ENCODE measurements around the gene BUB1. TPM values are rescaled to one million over a fixed set of nuclear protein-coding genes. Genes with fewer than 3 reads are reported as not detected.

The BUB1 gene
- total and polyA plus RNA-seq, 10 donors = 1.1 to 29.7 (median 7.1) TPM

DNA sequence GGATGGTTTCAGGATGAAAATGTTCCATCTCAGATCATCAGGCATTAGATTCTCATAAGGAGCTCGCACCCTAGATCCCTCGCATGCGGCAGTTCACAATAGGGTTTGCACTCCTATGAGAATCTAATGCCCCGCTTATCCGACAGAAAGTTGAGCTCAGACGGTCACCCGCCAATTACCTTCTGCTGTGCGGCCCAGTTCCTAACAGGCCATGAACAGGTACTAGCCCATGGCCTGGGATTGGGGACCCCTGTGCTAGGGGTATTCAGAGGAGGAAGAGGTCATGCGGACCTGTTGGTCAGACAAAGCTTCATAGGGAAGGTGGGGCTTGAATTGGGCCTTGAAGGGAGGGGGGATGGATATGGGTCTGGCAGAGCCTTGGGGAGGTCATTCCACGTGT is 4.4 kb upstream of the BUB1 start:
- H3K4me1 ChIP-seq = peaks cover 9 to 21% (median 18%) of the 10 kb centered on the region in 6 donors
- no peak overlapping the region for H3K4me3 ChIP-seq
- H3K36me3 ChIP-seq = no peaks in the 10 kb centered on the region
- intact Hi-C loops (cut with DNase I; ENCODE audit: low total_unique reads) = no loop called here
- H3K27ac ChIP-seq = no peak overlapping the region
- DNase-seq = no peak
- WGBS, 5 donors = 90 to 97% (median 94%) methylated on average over 8 to 10 of the region's 10 CpGs
- TF ChIP-seq POLR2A (IDR thresholded peaks at IDR 0.05) (no peak), POLR2AphosphoS5 (IDR thresholded peaks at IDR 0.05) (no peak)
- TF ChIP-seq, protein P1, sequence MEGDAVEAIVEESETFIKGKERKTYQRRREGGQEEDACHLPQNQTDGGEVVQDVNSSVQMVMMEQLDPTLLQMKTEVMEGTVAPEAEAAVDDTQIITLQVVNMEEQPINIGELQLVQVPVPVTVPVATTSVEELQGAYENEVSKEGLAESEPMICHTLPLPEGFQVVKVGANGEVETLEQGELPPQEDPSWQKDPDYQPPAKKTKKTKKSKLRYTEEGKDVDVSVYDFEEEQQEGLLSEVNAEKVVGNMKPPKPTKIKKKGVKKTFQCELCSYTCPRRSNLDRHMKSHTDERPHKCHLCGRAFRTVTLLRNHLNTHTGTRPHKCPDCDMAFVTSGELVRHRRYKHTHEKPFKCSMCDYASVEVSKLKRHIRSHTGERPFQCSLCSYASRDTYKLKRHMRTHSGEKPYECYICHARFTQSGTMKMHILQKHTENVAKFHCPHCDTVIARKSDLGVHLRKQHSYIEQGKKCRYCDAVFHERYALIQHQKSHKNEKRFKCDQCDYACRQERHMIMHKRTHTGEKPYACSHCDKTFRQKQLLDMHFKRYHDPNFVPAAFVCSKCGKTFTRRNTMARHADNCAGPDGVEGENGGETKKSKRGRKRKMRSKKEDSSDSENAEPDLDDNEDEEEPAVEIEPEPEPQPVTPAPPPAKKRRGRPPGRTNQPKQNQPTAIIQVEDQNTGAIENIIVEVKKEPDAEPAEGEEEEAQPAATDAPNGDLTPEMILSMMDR (IDR thresholded peaks at IDR 0.05 in 8 of 11, conservative IDR thresholded peaks at IDR 0.05 in 3 of 11) = no peak
- peaks cover 0 to 9% (median 5%) of the 10 kb centered on the region in 8 donors for H3K9me3 ChIP-seq
- H3K27me3 ChIP-seq (replicated peaks in 1 of 7) = no peaks in the 10 kb centered on the region

DNA sequence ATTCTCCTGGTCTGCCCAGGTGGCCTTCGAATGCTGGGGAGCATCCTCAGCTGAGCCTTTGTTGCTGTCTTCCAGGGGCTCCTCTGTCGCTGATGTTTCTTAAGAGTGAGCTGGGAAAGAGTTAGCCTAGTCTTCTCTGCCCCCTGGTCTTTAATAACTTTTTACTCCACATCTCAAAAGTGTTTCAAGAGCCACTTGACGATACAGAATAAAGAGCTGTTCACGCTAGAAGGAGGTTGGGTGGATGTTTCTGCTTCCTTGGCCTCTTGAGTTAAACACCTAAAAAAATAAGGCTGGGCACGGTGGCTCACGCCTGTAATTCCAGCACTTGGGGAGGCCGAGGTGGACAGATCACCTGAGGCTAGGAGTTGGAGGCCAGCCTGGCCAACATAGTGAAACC is 2.8 kb upstream of the BUB1 start:
- TF ChIP-seq, protein P1 (IDR thresholded peaks at IDR 0.05 in 8 of 11, conservative IDR thresholded peaks at IDR 0.05 in 3 of 11) = no peak
- TF ChIP-seq POLR2AphosphoS5 (IDR thresholded peaks at IDR 0.05) = no peak
- no peak for TF ChIP-seq POLR2A (IDR thresholded peaks at IDR 0.05)
- 91 to 98% (median 94%) methylated on average over 7 of the region's 7 CpGs for WGBS, 5 donors
- Histone ChIP-seq H3K36me3 (no peaks in the 10 kb centered on the region), H3K27ac (no peak overlapping the region), H3K4me1 (peaks cover 10 to 37% (median 28%) of the 10 kb centered on the region in 6 donors), H3K27me3 (replicated peaks in 1 of 7) (no peaks in the 10 kb centered on the region), H3K4me3 (no peak overlapping the region), H3K9me3 (no peaks in the 10 kb centered on the region)
- intact Hi-C loops (cut with DNase I; ENCODE audit: low total_unique reads) = no loop called here
- DNase-seq = no peak

DNA sequence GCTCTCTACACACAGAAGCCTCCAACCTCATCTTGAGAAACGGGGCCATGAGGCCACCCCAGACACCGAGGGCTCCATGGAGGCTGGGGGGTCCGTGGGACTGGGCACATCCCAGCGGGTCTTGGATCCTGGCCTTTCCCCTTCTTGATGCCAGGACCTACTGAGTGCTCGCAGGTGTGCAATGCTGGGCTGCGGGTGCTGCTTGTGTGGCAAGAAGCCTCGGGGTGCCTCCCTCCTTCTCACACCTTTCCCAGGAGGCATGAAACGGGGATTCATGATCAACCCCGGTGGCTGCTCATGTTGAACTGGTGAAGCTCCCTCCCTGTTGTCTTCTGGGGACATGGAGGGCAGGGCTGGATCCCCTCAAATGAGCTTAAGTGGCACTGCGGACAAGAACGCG is 2.0 kb upstream of the BUB1 start:
- no peaks in the 10 kb centered on the region for H3K9me3 ChIP-seq
- no peak overlapping the region for H3K27ac ChIP-seq
- no peaks in the 10 kb centered on the region for H3K27me3 ChIP-seq (replicated peaks in 1 of 7)
- intact Hi-C loops (cut with DNase I; ENCODE audit: low total_unique reads) = no loop called here
- H3K36me3 ChIP-seq = no peaks in the 10 kb centered on the region
- 86 to 91% (median 88%) methylated on average over 8 to 12 of the region's 12 CpGs for WGBS, 5 donors
- DNase-seq = peak; percentile 80
- TF ChIP-seq, protein P1 (IDR thresholded peaks at IDR 0.05 in 8 of 11, conservative IDR thresholded peaks at IDR 0.05 in 3 of 11) = no peak
- TF ChIP-seq POLR2AphosphoS5 (IDR thresholded peaks at IDR 0.05) = no peak
- H3K4me3 ChIP-seq = no peak overlapping the region
- H3K4me1 ChIP-seq = peaks cover 10 to 45% (median 36%) of the 10 kb centered on the region in 6 donors

DNA sequence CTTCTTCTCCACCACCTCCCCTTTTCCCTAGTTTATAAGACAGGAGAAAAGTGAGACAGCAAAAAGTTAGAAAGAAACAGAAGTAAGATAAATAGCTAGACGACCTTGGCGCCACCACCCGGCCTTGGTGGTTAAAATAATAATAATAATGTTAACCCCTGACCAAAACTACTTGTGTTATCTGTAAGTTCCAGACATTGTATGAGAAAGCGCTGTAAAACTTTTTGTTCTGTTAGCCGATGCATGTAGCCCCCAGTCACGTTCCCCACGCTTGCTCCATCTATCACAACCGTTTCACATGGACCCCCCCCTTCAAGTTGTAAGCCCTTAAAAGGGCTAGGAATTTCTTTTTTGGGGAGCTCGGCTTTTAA is 1.5 kb upstream of the BUB1 start:
- peak overlapping the region in 4 of 8 donors; percentile 59 to 88 (median 66) for H3K4me3 ChIP-seq
- no peak for DNase-seq
- intact Hi-C loops (cut with DNase I; ENCODE audit: low total_unique reads) = no loop called here
- no peaks in the 10 kb centered on the region for H3K27me3 ChIP-seq (replicated peaks in 1 of 7)
- no peak for TF ChIP-seq POLR2A (IDR thresholded peaks at IDR 0.05)
- TF ChIP-seq POLR2AphosphoS5 (IDR thresholded peaks at IDR 0.05) = no peak
- TF ChIP-seq, protein P1 (IDR thresholded peaks at IDR 0.05 in 8 of 11, conservative IDR thresholded peaks at IDR 0.05 in 3 of 11) = no peak
- H3K9me3 ChIP-seq = no peaks in the 10 kb centered on the region
- H3K4me1 ChIP-seq = peaks cover 10 to 51% (median 39%) of the 10 kb centered on the region in 6 donors
- H3K36me3 ChIP-seq = no peaks in the 10 kb centered on the region
- peak overlapping the region in 4 of 8 donors; percentile 89 to 94 (median 91) for H3K27ac ChIP-seq
- WGBS, 5 donors = 14 to 24% (median 20%) methylated on average over 9 of the region's 9 CpGs
